C4-2B (cell line): ENCODE measurements around the gene IL1RL1.

Source experiments
- H3K27ac ChIP-seq: fragments of 450-650 bp; 2 replicates; pipeline ENCODE4 v1.5.1; 2017
- CTCF ChIP-seq: fragments of 450-650 bp; conservative IDR thresholded peaks from 2 replicates; pipeline ENCODE4 v1.5.1; 2017; ENCODE audit warnings: mild to moderate bottlenecking
- ZFX ChIP-seq: fragments of 450-650 bp; IDR thresholded peaks from 2 replicates; pipeline ENCODE4 v1.6.1; 2017

Gene IL1RL1

GRCh38 chr2:102283996-102284395 lies 27.4 kb upstream of the IL1RL1 start:
- no peak overlapping the region for H3K27ac ChIP-seq

GRCh38 chr2:102284611-102285010 lies 26.8 kb upstream of the IL1RL1 start:
- TF ChIP-seq CTCF (no peak), ZFX (no peak)
- H3K27ac ChIP-seq: no peak overlapping the region

More at GRCh38 chr2:102283996-102284395, 27.4 kb upstream of the IL1RL1 start:
- TF ChIP-seq ZFX (no peak), CTCF (no peak)

GRCh38 chr2:102285368-102285767 lies 26.0 kb upstream of the IL1RL1 start:
- TF ChIP-seq ZFX: no peak
- no peak for TF ChIP-seq CTCF
- no peak overlapping the region for H3K27ac ChIP-seq

- TF ChIP-seq ZFX: no peak
- no peak overlapping the region for H3K27ac ChIP-seq
Measured at GRCh38 chr2:102286041-102286440, 25.3 kb upstream of the IL1RL1 start.

- no peak overlapping the region for H3K27ac ChIP-seq
- TF ChIP-seq CTCF: no peak
- TF ChIP-seq ZFX: no peak
Measured at GRCh38 chr2:102289129-102289528, 22.2 kb upstream of the IL1RL1 start.

- H3K27ac ChIP-seq: no peak overlapping the region
- TF ChIP-seq ZFX (no peak), CTCF (no peak)
Measured at GRCh38 chr2:102290594-102290993, 20.8 kb upstream of the IL1RL1 start.

GRCh38 chr2:102291319-102292075 lies 19.9 kb upstream of the IL1RL1 start:
- no peak overlapping the region for H3K27ac ChIP-seq

More at GRCh38 chr2:102291319-102292075, 19.9 kb upstream of the IL1RL1 start:
- TF ChIP-seq ZFX: no peak
- no peak for TF ChIP-seq CTCF
